Esophagus muscularis mucosa (tissue), 4 donors: Measurements from ENCODE around the gene TSPAN17. TPM values are rescaled to one million over a fixed set of nuclear protein-coding genes. Genes with fewer than 3 reads are reported as not detected.

Source experiments
- DNase-seq: peaks from one replicate; pipeline ENCODE4 v3.0.0-alpha.2; 2017; ENCODE audit errors: extremely low spot score
- H3K27ac ChIP-seq, 4 donors: fragments of 200-600 bp; sonication (generic); replicated peaks in 1 of 4; 1 replicate in 3 of 4; 2 replicates in 1 of 4; pipeline ENCODE4 v1.5.1; 2016 to 2019; ENCODE audit warnings: mild to moderate bottlenecking in 1 of 4
- H3K27me3 ChIP-seq, 4 donors: fragments of 200-600 bp; sonication (generic); one replicate each; pipeline versions ENCODE4 v1.5.1 to v1.6.0; 2016 to 2019
- H3K36me3 ChIP-seq, 4 donors: fragments of 200-600 bp; sonication (generic); one replicate each; pipeline ENCODE4 v1.5.1; 2016 to 2019
- H3K4me1 ChIP-seq, 4 donors: fragments of 200-600 bp; sonication (generic); one replicate each; pipeline ENCODE4 v1.5.1; 2016 to 2019
- H3K4me3 ChIP-seq, 4 donors: fragments of 200-600 bp; sonication (generic); 1 replicate in 2 of 4; 2 replicates in 2 of 4; pipeline ENCODE4 v1.5.1; 2016 to 2019; ENCODE audit warnings: mild to moderate bottlenecking in 4 of 4, moderate library complexity in 1 of 4
- H3K9me3 ChIP-seq, 4 donors: fragments of 200-600 bp; sonication (generic); 1 replicate in 3 of 4; 2 replicates in 1 of 4; pipeline ENCODE4 v1.5.1; 2016 to 2019
- EP300 ChIP-seq: sonication (generic); formaldehyde crosslinking; IDR thresholded peaks from one replicate; pipeline ENCODE4 v1.6.1; 2017; ENCODE audit warnings: antibody characterized with exemption
- POLR2A ChIP-seq: fragments of 450-650 bp; IDR thresholded peaks from one replicate; pipeline ENCODE4 v1.6.1; 2017; ENCODE audit warnings: antibody characterized with exemption, moderate library complexity, mild to moderate bottlenecking, low read depth
- POLR2AphosphoS5 ChIP-seq, 2 donors: sonication (generic); formaldehyde crosslinking; IDR thresholded peaks; one replicate each; pipeline ENCODE4 v1.6.1; 2017; ENCODE audit warnings: antibody characterized with exemption in 2 of 2
- WGBS: methylation state at CpG from one replicate; pipeline ENCODE4 v1.1.5; 2018; 5-methylcytosine and 5-hydroxymethylcytosine counted together
- intact Hi-C: fragments of 100-400 bp; cut with DNase I; formaldehyde crosslinking; loops from one replicate; pipeline ENCODE4 v1.15.1; 2023
- total RNA-seq, 4 donors: library from RNA; depleted of rRNA; stranded (reverse); fragments of >200 nt; gene quantifications; one replicate each; pipeline versions ENCODE4 v1.1.0 to v1.2.1, GENCODE V29; 2016
- TF ChIP-seq, protein P1 (sequence below), 3 experiments: fragments of 200-600 bp in 2 of 3; fragments of 450-650 bp in 1 of 3; sonication (generic) in 2 of 3; IDR thresholded peaks; one replicate each; pipeline ENCODE4 v1.5.1; 2017 to 2019; ENCODE audit warnings: antibody characterized with exemption in 3 of 3, mild to moderate bottlenecking in 2 of 3, moderate library complexity in 1 of 3

TSPAN17 gene
- total RNA-seq, 4 donors from 2014 or later, result 8.3 to 18.6 (median 14.8) TPM

GRCh38 chr5:176663566-176663965 is 16.3 kb downstream of the TSPAN17 start:
- H3K27ac ChIP-seq, result no peak overlapping the region
- intact Hi-C loops, result no loop called here
- TF ChIP-seq, protein P1, sequence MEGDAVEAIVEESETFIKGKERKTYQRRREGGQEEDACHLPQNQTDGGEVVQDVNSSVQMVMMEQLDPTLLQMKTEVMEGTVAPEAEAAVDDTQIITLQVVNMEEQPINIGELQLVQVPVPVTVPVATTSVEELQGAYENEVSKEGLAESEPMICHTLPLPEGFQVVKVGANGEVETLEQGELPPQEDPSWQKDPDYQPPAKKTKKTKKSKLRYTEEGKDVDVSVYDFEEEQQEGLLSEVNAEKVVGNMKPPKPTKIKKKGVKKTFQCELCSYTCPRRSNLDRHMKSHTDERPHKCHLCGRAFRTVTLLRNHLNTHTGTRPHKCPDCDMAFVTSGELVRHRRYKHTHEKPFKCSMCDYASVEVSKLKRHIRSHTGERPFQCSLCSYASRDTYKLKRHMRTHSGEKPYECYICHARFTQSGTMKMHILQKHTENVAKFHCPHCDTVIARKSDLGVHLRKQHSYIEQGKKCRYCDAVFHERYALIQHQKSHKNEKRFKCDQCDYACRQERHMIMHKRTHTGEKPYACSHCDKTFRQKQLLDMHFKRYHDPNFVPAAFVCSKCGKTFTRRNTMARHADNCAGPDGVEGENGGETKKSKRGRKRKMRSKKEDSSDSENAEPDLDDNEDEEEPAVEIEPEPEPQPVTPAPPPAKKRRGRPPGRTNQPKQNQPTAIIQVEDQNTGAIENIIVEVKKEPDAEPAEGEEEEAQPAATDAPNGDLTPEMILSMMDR (IDR thresholded peaks at IDR 0.05), result no peak
- no peak for TF ChIP-seq POLR2A
- no peak for TF ChIP-seq EP300
- TF ChIP-seq POLR2AphosphoS5 (IDR thresholded peaks at IDR 0.05), result no peak
- no peak for DNase-seq
- no peaks in the 10 kb centered on the region for H3K9me3 ChIP-seq
- H3K27me3 ChIP-seq, result peaks cover 0 to 48% (median 11%) of the 10 kb centered on the region in 4 donors
- no peaks in the 10 kb centered on the region for H3K36me3 ChIP-seq
- WGBS, result 85% methylated on average over 10 of the region's 10 CpGs
- peaks cover 6 to 19% (median 14%) of the 10 kb centered on the region in 4 donors for H3K4me1 ChIP-seq
- no peak overlapping the region for H3K4me3 ChIP-seq

- intact Hi-C loops, result no loop called here
- H3K4me1 ChIP-seq, result peaks cover 0 to 9% (median 7%) of the 10 kb centered on the region in 4 donors
- no peaks in the 10 kb centered on the region for H3K9me3 ChIP-seq
- WGBS, result 37% methylated on average over 6 of the region's 6 CpGs
- H3K4me3 ChIP-seq, result no peak overlapping the region
- H3K27me3 ChIP-seq, result peaks cover 0 to 55% (median 11%) of the 10 kb centered on the region in 4 donors
- no peak overlapping the region for H3K27ac ChIP-seq
- H3K36me3 ChIP-seq, result no peaks in the 10 kb centered on the region
- DNase-seq, result no peak
- TF ChIP-seq POLR2AphosphoS5 (IDR thresholded peaks at IDR 0.05) (no peak), EP300 (no peak), POLR2A (no peak)
- TF ChIP-seq, protein P1 (IDR thresholded peaks at IDR 0.05), result no peak
Observed at GRCh38 chr5:176664479-176664878, 17.2 kb downstream of the TSPAN17 start.

- WGBS, result 33% methylated on average over 15 of the region's 19 CpGs
- H3K4me3 ChIP-seq, result no peak overlapping the region
- no peaks in the 10 kb centered on the region for H3K9me3 ChIP-seq
- intact Hi-C loops, result no loop called here
- H3K36me3 ChIP-seq, result no peaks in the 10 kb centered on the region
- no peak for DNase-seq
- TF ChIP-seq POLR2A (no peak), POLR2AphosphoS5 (IDR thresholded peaks at IDR 0.05) (no peak), EP300 (no peak)
- TF ChIP-seq, protein P1 (IDR thresholded peaks at IDR 0.05), result no peak
- peaks cover 0 to 59% (median 11%) of the 10 kb centered on the region in 4 donors for H3K27me3 ChIP-seq
- H3K4me1 ChIP-seq, result peaks cover 0 to 8% (median 6%) of the 10 kb centered on the region in 4 donors
- no peak overlapping the region for H3K27ac ChIP-seq
Observed at GRCh38 chr5:176664886-176665285, 17.6 kb downstream of the TSPAN17 start.

DNA sequence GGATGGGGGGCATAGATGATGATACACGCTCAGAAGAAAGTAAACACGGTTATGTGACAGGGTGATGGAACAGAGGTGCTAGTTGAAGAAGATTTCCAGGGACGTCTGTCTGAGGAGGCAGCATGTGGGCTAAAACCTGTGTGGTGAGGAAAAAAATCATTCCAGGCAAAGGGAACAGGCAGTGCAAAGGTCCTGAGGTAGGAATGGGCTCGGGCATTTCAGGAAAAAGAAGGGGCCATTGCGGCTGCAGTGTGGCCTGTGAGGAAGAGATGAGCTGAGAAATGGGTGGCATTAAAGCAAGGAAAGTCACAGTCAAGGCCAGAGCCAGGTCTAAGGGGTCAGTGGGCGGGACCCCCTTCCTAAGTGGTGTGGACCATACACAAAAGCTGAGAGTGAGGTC is 18.2 kb downstream of the TSPAN17 start:
- no peak for TF ChIP-seq POLR2AphosphoS5 (IDR thresholded peaks at IDR 0.05)
- no peak for TF ChIP-seq EP300
- TF ChIP-seq POLR2A, result no peak
- Histone ChIP-seq H3K27ac (no peak overlapping the region), H3K9me3 (no peaks in the 10 kb centered on the region), H3K27me3 (peaks cover 0 to 65% (median 11%) of the 10 kb centered on the region in 4 donors), H3K4me1 (peaks cover 0 to 8% (median 6%) of the 10 kb centered on the region in 4 donors), H3K36me3 (no peaks in the 10 kb centered on the region), H3K4me3 (no peak overlapping the region)
- no peak for DNase-seq
- intact Hi-C loops, result no loop called here
- 79% methylated on average over 6 of the region's 6 CpGs for WGBS

GRCh38 chr5:176667637-176668036 is 20.4 kb downstream of the TSPAN17 start:
- peaks cover 0 to 82% (median 11%) of the 10 kb centered on the region in 4 donors for H3K27me3 ChIP-seq
- WGBS, result 70% methylated on average over 7 of the region's 7 CpGs

More at GRCh38 chr5:176667637-176668036, 20.4 kb downstream of the TSPAN17 start:
- DNase-seq, result no peak
- intact Hi-C loops, result no loop called here
- H3K27ac ChIP-seq, result no peak overlapping the region
- H3K4me1 ChIP-seq, result no peaks in the 10 kb centered on the region
- no peaks in the 10 kb centered on the region for H3K36me3 ChIP-seq
- TF ChIP-seq EP300, result no peak
- TF ChIP-seq POLR2A, result no peak
- TF ChIP-seq, protein P1 (IDR thresholded peaks at IDR 0.05), result no peak
- no peak for TF ChIP-seq POLR2AphosphoS5 (IDR thresholded peaks at IDR 0.05)
- no peaks in the 10 kb centered on the region for H3K9me3 ChIP-seq
- H3K4me3 ChIP-seq, result no peak overlapping the region
